ENCODE results near the gene B4GALNT4.
A peak's percentile ranks its signal among the peaks of the same experiment; 100 is the strongest.

Gene B4GALNT4

DNA sequence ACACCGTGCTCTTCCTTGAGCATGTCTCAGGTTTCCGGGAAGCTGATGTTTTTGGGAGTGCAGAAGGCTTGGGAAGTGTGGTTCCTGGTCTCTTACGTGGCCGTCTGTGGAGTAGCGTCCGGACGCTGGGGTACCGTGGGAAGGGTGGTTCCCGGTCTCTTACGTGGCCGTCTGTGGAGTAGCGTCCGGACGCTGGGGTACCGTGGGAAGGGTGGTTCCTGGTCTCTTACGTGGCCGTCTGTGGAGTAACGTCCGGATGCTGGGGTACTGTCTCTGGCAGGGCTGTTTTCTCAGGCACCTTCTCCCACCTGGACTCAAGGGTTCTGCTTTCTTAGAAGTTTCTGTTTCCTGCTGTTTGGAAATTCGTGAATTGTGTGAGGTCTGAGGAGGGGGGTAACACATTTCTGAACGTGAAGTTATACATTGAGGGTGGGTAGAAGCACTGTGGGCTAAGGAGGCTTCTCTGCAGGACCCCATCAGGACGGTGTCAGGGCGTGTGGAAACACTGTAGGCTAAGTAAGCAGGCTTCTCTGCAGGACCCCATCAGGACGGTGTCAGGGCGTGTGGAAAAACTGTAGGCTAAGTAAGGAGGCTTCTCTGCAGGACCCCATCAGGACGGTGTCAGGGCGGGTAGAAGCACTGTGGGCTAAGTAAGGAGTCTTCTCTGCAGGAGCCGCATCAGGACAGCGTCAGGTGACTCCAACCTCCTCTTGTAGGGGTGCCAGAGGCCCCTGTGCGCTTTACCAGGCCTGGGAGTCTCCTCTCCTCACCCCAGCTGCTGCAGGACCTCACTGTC, 43.3 kb upstream of the B4GALNT4 start:
- no peak for TF ChIP-seq CTCF (IDR thresholded peaks at IDR 0.05; ENCODE audit: low read length)
- no peak for TF ChIP-seq EZH2 (IDR thresholded peaks at IDR 0.05; ENCODE audit: borderline replicate concordance, low read length)
- Histone ChIP-seq H3K4me3 (ENCODE audit: low read depth, low read length, poor library complexity, severe bottlenecking) (no peak overlapping the region), H3K36me3 (ENCODE audit: insufficient read depth, low read length) (no peaks in the 10 kb centered on the region), H3K9me3 (ENCODE audit: low read length) (no peaks in the 10 kb centered on the region), H3F3A (ENCODE audit: insufficient read depth, low read length) (no peaks in the 10 kb centered on the region), H3K9ac (ENCODE audit: low read length) (no peak overlapping the region), H3K27ac (ENCODE audit: low read depth, low read length, poor library complexity, severe bottlenecking) (no peak overlapping the region), H2AFZ (ENCODE audit: low read length) (no peak overlapping the region), H3K27me3 (ENCODE audit: insufficient read depth, low read length) (no peaks in the 10 kb centered on the region), H3K4me1 (ENCODE audit: insufficient read depth, low read length, severe bottlenecking) (peaks cover 34% of the 10 kb centered on the region), H3K79me2 (ENCODE audit: insufficient read depth, low read length) (no peaks in the 10 kb centered on the region), H3K9me2 (ENCODE audit: low read depth, low read length) (no peaks in the 10 kb centered on the region), H3K4me2 (ENCODE audit: low read length) (no peak overlapping the region), H4K20me1 (ENCODE audit: insufficient read depth, low read length) (no peaks in the 10 kb centered on the region)

DNA sequence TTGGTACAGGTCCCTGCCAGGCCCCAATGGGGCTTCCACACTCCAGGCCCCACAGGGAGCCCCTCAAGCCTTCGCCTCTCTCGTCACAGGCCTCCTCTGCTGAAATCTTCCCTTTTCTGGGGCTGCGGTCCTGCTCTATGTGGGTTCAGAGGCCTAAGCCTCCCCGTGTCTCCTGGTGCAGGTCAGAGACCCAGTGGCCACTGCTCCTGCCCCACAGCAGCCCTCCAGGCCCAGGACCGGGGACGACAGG, 42.8 kb upstream of the B4GALNT4 start:
- Histone ChIP-seq H3K4me2 (ENCODE audit: low read length) (peak overlapping the region; percentile 31; the same call in 1 of the 2 replicates), H3K4me3 (ENCODE audit: low read depth, low read length, poor library complexity, severe bottlenecking) (no peak overlapping the region), H4K20me1 (ENCODE audit: insufficient read depth, low read length) (no peaks in the 10 kb centered on the region), H3K27me3 (ENCODE audit: insufficient read depth, low read length) (no peaks in the 10 kb centered on the region), H3K9me2 (ENCODE audit: low read depth, low read length) (no peaks in the 10 kb centered on the region), H3K9ac (ENCODE audit: low read length) (peak overlapping the region; percentile 34; the same call in 1 of the 2 replicates), H3K9me3 (ENCODE audit: low read length) (no peaks in the 10 kb centered on the region), H3K36me3 (ENCODE audit: insufficient read depth, low read length) (no peaks in the 10 kb centered on the region), H3K79me2 (ENCODE audit: insufficient read depth, low read length) (no peaks in the 10 kb centered on the region), H3K4me1 (ENCODE audit: insufficient read depth, low read length, severe bottlenecking) (peaks cover 39% of the 10 kb centered on the region), H3K27ac (ENCODE audit: low read depth, low read length, poor library complexity, severe bottlenecking) (peak overlapping the region; percentile 43), H2AFZ (ENCODE audit: low read length) (no peak overlapping the region), H3F3A (ENCODE audit: insufficient read depth, low read length) (no peaks in the 10 kb centered on the region)
- TF ChIP-seq CTCF (IDR thresholded peaks at IDR 0.05; ENCODE audit: low read length) (no peak), EZH2 (IDR thresholded peaks at IDR 0.05; ENCODE audit: borderline replicate concordance, low read length) (no peak)

- H3K4me2 ChIP-seq (ENCODE audit: low read length) = peak overlapping the region; percentile 31; the same call in 1 of the 2 replicates
- no peak overlapping the region for H2AFZ ChIP-seq (ENCODE audit: low read length)
- H3K4me1 ChIP-seq (ENCODE audit: insufficient read depth, low read length, severe bottlenecking) = peaks cover 43% of the 10 kb centered on the region
- H3K4me3 ChIP-seq (ENCODE audit: low read depth, low read length, poor library complexity, severe bottlenecking) = no peak overlapping the region
- H3K36me3 ChIP-seq (ENCODE audit: insufficient read depth, low read length) = no peaks in the 10 kb centered on the region
- peak overlapping the region; percentile 34; the same call in 1 of the 2 replicates for H3K9ac ChIP-seq (ENCODE audit: low read length)
- H3K27me3 ChIP-seq (ENCODE audit: insufficient read depth, low read length) = no peaks in the 10 kb centered on the region
- H3F3A ChIP-seq (ENCODE audit: insufficient read depth, low read length) = no peaks in the 10 kb centered on the region
- no peaks in the 10 kb centered on the region for H4K20me1 ChIP-seq (ENCODE audit: insufficient read depth, low read length)
- TF ChIP-seq CTCF (IDR thresholded peaks at IDR 0.05; ENCODE audit: low read length) (no peak), EZH2 (IDR thresholded peaks at IDR 0.05; ENCODE audit: borderline replicate concordance, low read length) (no peak)
- no peaks in the 10 kb centered on the region for H3K9me2 ChIP-seq (ENCODE audit: low read depth, low read length)
- no peaks in the 10 kb centered on the region for H3K9me3 ChIP-seq (ENCODE audit: low read length)
- no peaks in the 10 kb centered on the region for H3K79me2 ChIP-seq (ENCODE audit: insufficient read depth, low read length)
- peak overlapping the region; percentile 43 for H3K27ac ChIP-seq (ENCODE audit: low read depth, low read length, poor library complexity, severe bottlenecking)
These were observed 42.3 kb upstream of the B4GALNT4 start for GRCh38 chr11:326842-327580.

All from OCI-LY1 (cell line).